Suprapubic skin (tissue), 4 donors: Measurements from ENCODE around the gene MRPL14. TPM values are rescaled to one million over a fixed set of nuclear protein-coding genes. Genes with fewer than 3 reads are reported as not detected.

Experiments used
- DNase-seq, 2 donors: peaks; one replicate each; pipeline ENCODE4 v3.0.0-alpha.2; 2019; ENCODE audit warnings: low spot score in 2 of 2
- H3K27ac ChIP-seq: fragments of 200-600 bp; sonication (generic); one replicate; pipeline ENCODE4 v1.5.1; 2019
- H3K27me3 ChIP-seq: fragments of 200-600 bp; sonication (generic); one replicate; pipeline ENCODE4 v1.5.1; 2019
- H3K36me3 ChIP-seq: fragments of 200-600 bp; sonication (generic); one replicate; pipeline ENCODE4 v1.5.1; 2019
- H3K4me1 ChIP-seq: fragments of 200-600 bp; sonication (generic); one replicate; pipeline ENCODE4 v1.5.1; 2019
- H3K4me3 ChIP-seq: fragments of 200-600 bp; sonication (generic); one replicate; pipeline ENCODE4 v1.5.1; 2019; ENCODE audit warnings: mild to moderate bottlenecking
- H3K9me3 ChIP-seq: fragments of 200-600 bp; sonication (generic); one replicate; pipeline ENCODE4 v1.5.1; 2019
- CTCF ChIP-seq, 2 donors: fragments of 200-600 bp in 1 of 2; fragments of 450-650 bp in 1 of 2; sonication (generic) in 1 of 2; IDR thresholded peaks; one replicate each; pipeline ENCODE4 v1.5.1; 2016 to 2019; ENCODE audit warnings: antibody characterized with exemption in 2 of 2, mild to moderate bottlenecking in 1 of 2, moderate library complexity in 1 of 2
- EP300 ChIP-seq: sonication (generic); formaldehyde crosslinking; IDR thresholded peaks from one replicate; pipeline ENCODE4 v1.6.1; 2017; ENCODE audit warnings: antibody characterized with exemption
- POLR2A ChIP-seq, 2 donors: fragments of 450-650 bp; IDR thresholded peaks; one replicate each; pipeline ENCODE4 v1.6.1; 2017; ENCODE audit warnings: antibody characterized with exemption in 2 of 2, mild to moderate bottlenecking in 2 of 2, moderate library complexity in 2 of 2
- POLR2AphosphoS5 ChIP-seq, 3 donors: sonication (generic); formaldehyde crosslinking; IDR thresholded peaks; one replicate each; pipeline ENCODE4 v1.6.1; 2017; ENCODE audit warnings: antibody characterized with exemption in 3 of 3
- WGBS: methylation state at CpG from one replicate; pipeline ENCODE4 v1.1.5; 2018; 5-methylcytosine and 5-hydroxymethylcytosine counted together
- total RNA-seq, 4 donors: library from RNA; depleted of rRNA; stranded (reverse); fragments of >200 nt; gene quantifications; one replicate each; pipeline ENCODE4 v1.1.0, GENCODE V29; 2016

Gene MRPL14
- total RNA-seq, 4 donors from 2014 or later = 25.1 to 49.8 (median 44.0) TPM

- 73% methylated on average over 7 of the region's 8 CpGs for WGBS
These were observed 55.4 kb downstream of the MRPL14 start for GRCh38 chr6:44071670-44072451.

GRCh38 chr6:44068607-44069296 lies 58.5 kb downstream of the MRPL14 start:
- no peak overlapping the region for H3K4me3 ChIP-seq
- no peak for DNase-seq
- no peaks in the 10 kb centered on the region for H3K27me3 ChIP-seq
- WGBS = 56% methylated on average over 5 of the region's 5 CpGs
- peaks cover 43% of the 10 kb centered on the region for H3K4me1 ChIP-seq
- TF ChIP-seq POLR2AphosphoS5 (IDR thresholded peaks at IDR 0.05) = no peak
- TF ChIP-seq POLR2A (IDR thresholded peaks at IDR 0.05) = no peak
- TF ChIP-seq CTCF (IDR thresholded peaks at IDR 0.05) = no peak
- TF ChIP-seq EP300 = no peak
- no peak overlapping the region for H3K27ac ChIP-seq
- H3K36me3 ChIP-seq = no peaks in the 10 kb centered on the region
- no peaks in the 10 kb centered on the region for H3K9me3 ChIP-seq

More at GRCh38 chr6:44071670-44072451, 55.4 kb downstream of the MRPL14 start:
- Histone ChIP-seq H3K36me3 (no peaks in the 10 kb centered on the region), H3K27ac (peak overlapping the region; percentile 77), H3K27me3 (no peaks in the 10 kb centered on the region), H3K4me1 (peaks cover 56% of the 10 kb centered on the region), H3K4me3 (no peak overlapping the region), H3K9me3 (no peaks in the 10 kb centered on the region)
- DNase-seq = peak in 1 of 2 donors; percentile 74
- TF ChIP-seq POLR2A (IDR thresholded peaks at IDR 0.05) = no peak
- TF ChIP-seq POLR2AphosphoS5 (IDR thresholded peaks at IDR 0.05) = no peak
- TF ChIP-seq CTCF (IDR thresholded peaks at IDR 0.05) = no peak
- TF ChIP-seq EP300 = no peak

- Histone ChIP-seq H3K27ac (no peak overlapping the region), H3K36me3 (no peaks in the 10 kb centered on the region), H3K9me3 (no peaks in the 10 kb centered on the region), H3K27me3 (no peaks in the 10 kb centered on the region), H3K4me1 (peaks cover 43% of the 10 kb centered on the region), H3K4me3 (no peak overlapping the region)
- no peak for DNase-seq
- WGBS = 74% methylated on average over 6 of the region's 7 CpGs
- TF ChIP-seq POLR2A (IDR thresholded peaks at IDR 0.05) (no peak), POLR2AphosphoS5 (IDR thresholded peaks at IDR 0.05) (no peak), CTCF (IDR thresholded peaks at IDR 0.05) (no peak), EP300 (no peak)
These were observed 59.8 kb downstream of the MRPL14 start for GRCh38 chr6:44067173-44068139.

GRCh38 chr6:44066394-44067172 lies 60.7 kb downstream of the MRPL14 start:
- WGBS = 100% methylated on average over 1 of the region's 6 CpGs
- H3K9me3 ChIP-seq = no peaks in the 10 kb centered on the region
- no peaks in the 10 kb centered on the region for H3K36me3 ChIP-seq
- H3K4me3 ChIP-seq = no peak overlapping the region
- TF ChIP-seq EP300 (no peak), POLR2AphosphoS5 (IDR thresholded peaks at IDR 0.05) (no peak), POLR2A (IDR thresholded peaks at IDR 0.05) (no peak), CTCF (IDR thresholded peaks at IDR 0.05) (no peak)
- H3K4me1 ChIP-seq = peaks cover 47% of the 10 kb centered on the region
- no peak overlapping the region for H3K27ac ChIP-seq
- no peaks in the 10 kb centered on the region for H3K27me3 ChIP-seq
- DNase-seq = no peak
